Measurements from ENCODE around the gene UFD1.

UFD1 gene

GRCh38 chr22:19495562-19496323, 16.8 kb upstream of the UFD1 start:
- Histone ChIP-seq H3K4me3 (ENCODE audit: low read length) (no peak overlapping the region), H3K4me1 (ENCODE audit: insufficient read depth, low read length) (no peaks in the 10 kb centered on the region), H3K9me3 (ENCODE audit: insufficient read depth, low read depth, low read length) (no peaks in the 10 kb centered on the region), H3K27ac (ENCODE audit: low read depth, low read length) (no peak overlapping the region), H3K27me3 (ENCODE audit: insufficient read depth, low read length) (no peaks in the 10 kb centered on the region), H3K9ac (ENCODE audit: low read depth, low read length) (no peak overlapping the region), H3K36me3 (ENCODE audit: insufficient read depth, low read length) (peaks cover 81% of the 10 kb centered on the region)
- WGBS = 93% methylated on average over 5 of the region's 5 CpGs

DNA sequence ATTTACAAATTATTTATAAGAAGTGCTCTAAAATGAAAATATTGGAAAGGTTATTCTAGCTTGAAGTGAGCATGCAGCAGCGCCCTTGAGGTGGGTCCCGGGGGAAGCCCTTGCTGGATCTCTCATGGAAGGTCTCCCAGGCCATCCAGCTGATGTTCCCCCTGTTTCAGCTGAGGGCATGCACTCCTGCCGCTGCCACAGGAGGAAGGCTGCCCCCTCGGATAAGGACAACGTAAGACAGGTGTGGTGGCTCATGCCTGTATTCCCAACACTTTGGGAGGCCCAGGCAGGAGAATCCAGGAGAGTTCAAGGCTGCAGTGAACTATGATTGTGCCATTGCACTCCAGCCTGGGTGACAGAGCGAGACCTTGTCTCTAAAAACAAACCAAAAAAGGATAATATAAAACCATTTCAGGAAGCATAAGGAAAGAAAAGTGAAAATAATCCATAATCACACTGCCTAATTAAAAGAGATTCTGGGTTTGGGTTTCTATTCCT, 15.7 kb upstream of the UFD1 start:
- Histone ChIP-seq H3K9ac (ENCODE audit: low read depth, low read length) (no peak overlapping the region), H3K4me1 (ENCODE audit: insufficient read depth, low read length) (no peaks in the 10 kb centered on the region), H3K27ac (ENCODE audit: low read depth, low read length) (no peak overlapping the region), H3K27me3 (ENCODE audit: insufficient read depth, low read length) (no peaks in the 10 kb centered on the region), H3K36me3 (ENCODE audit: insufficient read depth, low read length) (peaks cover 79% of the 10 kb centered on the region), H3K9me3 (ENCODE audit: insufficient read depth, low read depth, low read length) (no peaks in the 10 kb centered on the region), H3K4me3 (ENCODE audit: low read length) (no peak overlapping the region)
- WGBS = 97% methylated on average over 5 of the region's 6 CpGs

DNA sequence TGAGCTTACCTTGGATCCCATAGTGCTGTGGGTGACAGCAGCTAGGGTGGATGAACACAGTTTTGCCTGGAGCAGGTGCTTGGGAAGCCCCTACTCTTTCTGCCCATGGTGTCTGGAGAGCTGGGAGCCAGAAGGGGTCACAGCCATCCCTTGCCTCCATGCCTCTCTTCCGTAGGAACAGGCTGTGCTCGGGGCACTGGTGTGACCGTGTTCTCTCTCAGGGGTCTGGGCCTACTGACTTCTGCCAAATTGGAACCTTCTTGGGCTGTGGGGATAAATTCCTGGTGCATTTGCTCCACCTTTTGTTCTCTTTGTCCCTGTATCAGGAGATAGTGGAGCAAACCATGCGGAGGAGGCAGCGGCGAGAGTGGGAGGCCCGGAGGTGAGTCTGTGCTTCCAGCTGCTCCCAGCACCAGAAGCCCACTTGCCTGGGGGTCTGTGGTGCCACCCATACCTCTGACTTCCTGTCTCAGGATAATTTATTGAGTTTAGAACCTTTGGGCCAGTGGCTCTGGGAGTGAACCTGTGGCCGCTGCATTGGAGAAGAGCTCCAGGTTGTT, 15.1 kb upstream of the UFD1 start:
- Histone ChIP-seq H3K4me3 (ENCODE audit: low read length) (no peak overlapping the region), H3K27ac (ENCODE audit: low read depth, low read length) (no peak overlapping the region), H3K4me1 (ENCODE audit: insufficient read depth, low read length) (no peaks in the 10 kb centered on the region), H3K9ac (ENCODE audit: low read depth, low read length) (no peak overlapping the region), H3K27me3 (ENCODE audit: insufficient read depth, low read length) (no peaks in the 10 kb centered on the region), H3K9me3 (ENCODE audit: insufficient read depth, low read depth, low read length) (no peaks in the 10 kb centered on the region), H3K36me3 (ENCODE audit: insufficient read depth, low read length) (peaks cover 80% of the 10 kb centered on the region)
- WGBS = 95% methylated on average over 8 of the region's 8 CpGs

- Histone ChIP-seq H3K9ac (ENCODE audit: low read depth, low read length) (no peak overlapping the region), H3K4me3 (ENCODE audit: low read length) (no peak overlapping the region), H3K27me3 (ENCODE audit: insufficient read depth, low read length) (no peaks in the 10 kb centered on the region), H3K27ac (ENCODE audit: low read depth, low read length) (no peak overlapping the region), H3K9me3 (ENCODE audit: insufficient read depth, low read depth, low read length) (no peaks in the 10 kb centered on the region), H3K4me1 (ENCODE audit: insufficient read depth, low read length) (no peaks in the 10 kb centered on the region), H3K36me3 (ENCODE audit: insufficient read depth, low read length) (peaks cover 82% of the 10 kb centered on the region)
- WGBS = 95% methylated on average over 6 of the region's 6 CpGs
Observed at GRCh38 chr22:19492504-19493174, 13.6 kb upstream of the UFD1 start.

DNA sequence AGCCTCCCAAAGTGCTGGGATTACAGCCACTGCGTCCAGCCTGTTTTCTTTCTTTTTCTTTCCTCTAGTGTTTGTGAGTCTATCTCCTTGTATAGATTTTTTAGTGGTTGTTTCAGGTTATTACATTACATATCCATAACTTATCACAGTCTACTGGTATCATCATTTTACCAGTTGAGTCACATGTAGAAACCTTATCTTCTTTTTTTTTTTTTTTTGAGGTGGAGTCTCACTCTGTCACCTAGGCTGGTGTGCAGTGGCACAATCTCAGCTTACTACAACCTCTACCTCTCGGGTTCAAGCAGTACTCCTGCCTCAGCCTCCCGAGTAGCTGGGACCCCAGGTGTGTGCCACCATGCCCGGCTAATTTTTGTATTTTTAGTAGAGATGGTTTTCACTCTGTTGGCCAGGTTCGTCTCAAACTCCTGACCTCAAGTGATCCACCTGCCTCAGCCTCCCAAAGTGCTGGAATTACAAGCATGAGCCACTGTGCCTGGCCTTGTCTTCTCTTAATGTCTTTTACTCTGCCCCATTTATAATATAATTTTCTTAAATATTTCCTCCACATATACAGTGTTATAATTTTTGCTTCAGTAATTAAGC, 11.7 kb upstream of the UFD1 start:
- Histone ChIP-seq H3K27me3 (ENCODE audit: insufficient read depth, low read length) (no peaks in the 10 kb centered on the region), H3K36me3 (ENCODE audit: insufficient read depth, low read length) (peaks cover 76% of the 10 kb centered on the region), H3K4me3 (ENCODE audit: low read length) (no peak overlapping the region), H3K4me1 (ENCODE audit: insufficient read depth, low read length) (no peaks in the 10 kb centered on the region), H3K9me3 (ENCODE audit: insufficient read depth, low read depth, low read length) (no peaks in the 10 kb centered on the region), H3K9ac (ENCODE audit: low read depth, low read length) (no peak overlapping the region), H3K27ac (ENCODE audit: low read depth, low read length) (no peak overlapping the region)
- WGBS = 95% methylated on average over 5 of the region's 5 CpGs

- H3K36me3 ChIP-seq (ENCODE audit: insufficient read depth, low read length) = peaks cover 76% of the 10 kb centered on the region
- H3K9ac ChIP-seq (ENCODE audit: low read depth, low read length) = no peak overlapping the region
- no peaks in the 10 kb centered on the region for H3K27me3 ChIP-seq (ENCODE audit: insufficient read depth, low read length)
- H3K4me1 ChIP-seq (ENCODE audit: insufficient read depth, low read length) = no peaks in the 10 kb centered on the region
- H3K4me3 ChIP-seq (ENCODE audit: low read length) = no peak overlapping the region
- WGBS = 98% methylated on average over 6 of the region's 7 CpGs
- no peaks in the 10 kb centered on the region for H3K9me3 ChIP-seq (ENCODE audit: insufficient read depth, low read depth, low read length)
- H3K27ac ChIP-seq (ENCODE audit: low read depth, low read length) = no peak overlapping the region
Observed at GRCh38 chr22:19488884-19489843, 10.2 kb upstream of the UFD1 start.

DNA sequence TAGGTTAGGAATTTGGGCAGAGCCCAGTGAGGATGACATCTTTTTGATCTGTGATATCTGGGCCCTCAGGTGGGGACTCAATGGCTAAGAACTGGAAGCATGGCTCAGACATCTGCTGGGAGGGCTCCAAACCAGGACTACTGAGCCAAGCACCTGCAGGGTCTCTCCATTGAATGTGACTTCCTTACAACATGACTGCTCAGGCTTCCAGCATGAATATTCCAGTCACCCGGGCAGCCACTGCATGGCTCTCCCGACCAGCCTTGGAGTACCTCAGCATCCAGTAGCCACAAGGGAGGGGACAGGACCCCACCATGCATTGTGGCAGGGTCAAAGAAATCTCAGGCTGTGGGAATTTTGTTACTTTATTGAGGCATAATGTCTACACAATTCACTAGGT, 9.3 kb upstream of the UFD1 start:
- no peak overlapping the region for H3K9ac ChIP-seq (ENCODE audit: low read depth, low read length)
- no peaks in the 10 kb centered on the region for H3K27me3 ChIP-seq (ENCODE audit: insufficient read depth, low read length)
- H3K36me3 ChIP-seq (ENCODE audit: insufficient read depth, low read length) = peaks cover 77% of the 10 kb centered on the region
- no peak overlapping the region for H3K4me3 ChIP-seq (ENCODE audit: low read length)
- H3K4me1 ChIP-seq (ENCODE audit: insufficient read depth, low read length) = no peaks in the 10 kb centered on the region
- 93% methylated on average over 2 of the region's 2 CpGs for WGBS
- H3K27ac ChIP-seq (ENCODE audit: low read depth, low read length) = no peak overlapping the region
- H3K9me3 ChIP-seq (ENCODE audit: insufficient read depth, low read depth, low read length) = no peaks in the 10 kb centered on the region

GRCh38 chr22:19483481-19484244, 4.7 kb upstream of the UFD1 start:
- H3K9ac ChIP-seq (ENCODE audit: low read depth, low read length) = no peak overlapping the region
- H3K4me1 ChIP-seq (ENCODE audit: insufficient read depth, low read length) = peaks cover 7% of the 10 kb centered on the region; the same call in 1 of the 2 replicates
- H3K27me3 ChIP-seq (ENCODE audit: insufficient read depth, low read length) = no peaks in the 10 kb centered on the region
- 95% methylated on average over 8 of the region's 8 CpGs for WGBS
- no peaks in the 10 kb centered on the region for H3K9me3 ChIP-seq (ENCODE audit: insufficient read depth, low read depth, low read length)
- H3K36me3 ChIP-seq (ENCODE audit: insufficient read depth, low read length) = peaks cover 64% of the 10 kb centered on the region
- H3K4me3 ChIP-seq (ENCODE audit: low read length) = no peak overlapping the region
- no peak overlapping the region for H3K27ac ChIP-seq (ENCODE audit: low read depth, low read length)

GRCh38 chr22:19482297-19482696, 3.3 kb upstream of the UFD1 start:
- Histone ChIP-seq H3K4me1 (ENCODE audit: insufficient read depth, low read length) (peaks cover 15% of the 10 kb centered on the region; the same call in 1 of the 2 replicates), H3K9me3 (ENCODE audit: insufficient read depth, low read depth, low read length) (no peaks in the 10 kb centered on the region), H3K36me3 (ENCODE audit: insufficient read depth, low read length) (peaks cover 52% of the 10 kb centered on the region), H3K27ac (ENCODE audit: low read depth, low read length) (no peak overlapping the region), H3K4me3 (ENCODE audit: low read length) (no peak overlapping the region), H3K9ac (ENCODE audit: low read depth, low read length) (no peak overlapping the region), H3K27me3 (ENCODE audit: insufficient read depth, low read length) (no peaks in the 10 kb centered on the region)
- WGBS = 92% methylated on average over 9 of the region's 9 CpGs

GRCh38 chr22:19480789-19481188, 1.8 kb upstream of the UFD1 start:
- Histone ChIP-seq H3K4me3 (ENCODE audit: low read length) (peak overlapping the region; percentile 62), H3K27ac (ENCODE audit: low read depth, low read length) (no peak overlapping the region), H3K27me3 (ENCODE audit: insufficient read depth, low read length) (no peaks in the 10 kb centered on the region), H3K4me1 (ENCODE audit: insufficient read depth, low read length) (peaks cover 16% of the 10 kb centered on the region; the same call in 1 of the 2 replicates), H3K9me3 (ENCODE audit: insufficient read depth, low read depth, low read length) (no peaks in the 10 kb centered on the region), H3K9ac (ENCODE audit: low read depth, low read length) (peak overlapping the region; percentile 86; the same call in 1 of the 2 replicates), H3K36me3 (ENCODE audit: insufficient read depth, low read length) (peaks cover 45% of the 10 kb centered on the region)
- 70% methylated on average over 10 of the region's 10 CpGs for WGBS

Measured in HUES64 (cell line).